ENCODE data around the gene B3GNT7.

DNA sequence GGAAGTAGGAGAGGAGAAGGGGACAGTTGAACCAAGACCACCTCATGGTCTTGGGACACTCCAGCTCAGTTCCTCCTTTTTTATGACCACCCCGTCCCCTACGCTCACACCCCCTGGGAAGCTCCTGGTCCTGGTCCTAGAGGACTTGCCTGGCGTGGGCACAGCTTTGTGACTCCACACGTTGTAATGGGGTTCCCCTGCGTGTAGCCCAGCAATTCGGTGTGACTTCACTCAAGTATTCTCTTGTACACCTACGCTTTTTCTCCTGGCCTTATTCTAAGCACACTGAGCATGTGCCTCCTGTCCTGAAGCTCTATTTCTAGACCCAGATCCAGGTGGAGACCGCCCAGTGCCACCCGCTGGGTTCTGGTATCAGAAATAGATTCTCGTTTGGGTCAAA is 36.1 kb upstream of the B3GNT7 start:
- TF ChIP-seq, protein P1, sequence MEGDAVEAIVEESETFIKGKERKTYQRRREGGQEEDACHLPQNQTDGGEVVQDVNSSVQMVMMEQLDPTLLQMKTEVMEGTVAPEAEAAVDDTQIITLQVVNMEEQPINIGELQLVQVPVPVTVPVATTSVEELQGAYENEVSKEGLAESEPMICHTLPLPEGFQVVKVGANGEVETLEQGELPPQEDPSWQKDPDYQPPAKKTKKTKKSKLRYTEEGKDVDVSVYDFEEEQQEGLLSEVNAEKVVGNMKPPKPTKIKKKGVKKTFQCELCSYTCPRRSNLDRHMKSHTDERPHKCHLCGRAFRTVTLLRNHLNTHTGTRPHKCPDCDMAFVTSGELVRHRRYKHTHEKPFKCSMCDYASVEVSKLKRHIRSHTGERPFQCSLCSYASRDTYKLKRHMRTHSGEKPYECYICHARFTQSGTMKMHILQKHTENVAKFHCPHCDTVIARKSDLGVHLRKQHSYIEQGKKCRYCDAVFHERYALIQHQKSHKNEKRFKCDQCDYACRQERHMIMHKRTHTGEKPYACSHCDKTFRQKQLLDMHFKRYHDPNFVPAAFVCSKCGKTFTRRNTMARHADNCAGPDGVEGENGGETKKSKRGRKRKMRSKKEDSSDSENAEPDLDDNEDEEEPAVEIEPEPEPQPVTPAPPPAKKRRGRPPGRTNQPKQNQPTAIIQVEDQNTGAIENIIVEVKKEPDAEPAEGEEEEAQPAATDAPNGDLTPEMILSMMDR (IDR thresholded peaks at IDR 0.05): no peak
- no peak for TF ChIP-seq POLR2A (IDR thresholded peaks at IDR 0.05)
